T-helper 22 cell (primary cell): ENCODE measurements around the gene SYVN1.
"Not testable (repeated sequence)": the region's sequence is repeated elsewhere in the genome, so short reads cannot be mapped to it uniquely, and the experiment has no call there.

ENCODE experiments used
- DNase-seq: peaks from one replicate; pipeline ENCODE4 v3.0.0-alpha.2; 2020; ENCODE audit warnings: low read depth

SYVN1 gene

DNA sequence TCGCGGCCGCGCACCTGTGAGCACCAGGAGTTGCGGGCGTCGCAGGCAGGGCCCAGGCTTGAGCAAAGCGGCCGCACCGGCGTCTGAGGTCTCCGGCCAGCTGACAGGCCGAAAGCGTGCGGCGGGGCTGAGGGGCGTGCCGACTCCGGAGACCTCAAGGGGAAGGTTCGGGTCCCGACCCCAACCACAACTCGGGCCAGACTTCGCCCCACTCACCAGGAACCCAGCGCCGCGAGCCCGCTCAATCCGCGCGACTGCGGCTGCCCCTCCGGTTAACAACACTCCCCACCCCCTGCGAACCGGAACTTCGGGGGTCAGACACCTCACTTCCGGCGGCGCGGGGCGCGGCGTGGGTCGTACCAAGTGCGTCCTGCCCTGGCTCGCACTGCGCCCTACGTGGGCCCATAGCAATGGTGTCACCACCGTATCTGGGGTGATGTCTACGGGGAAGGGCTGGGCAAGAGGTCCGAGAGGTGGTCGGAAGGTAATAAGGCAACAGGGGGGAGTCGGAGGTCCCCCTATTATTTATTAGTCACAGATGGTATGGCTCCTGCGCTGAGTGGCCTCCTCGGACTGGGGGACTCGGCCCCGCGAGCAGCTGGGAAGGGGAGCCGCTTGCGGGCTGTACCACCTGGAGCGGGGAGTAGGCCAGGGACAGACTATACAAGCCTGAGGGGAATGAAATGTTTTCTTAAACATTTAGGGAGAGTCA, at the start of gene SYVN1:
Gene SYVN1 (minus strand): TSS at position 280 of the 712 bp plus-strand sequence. CDS start 918 bp downstream, outside the sequence.
- DNase-seq, result peak; percentile 85

DNA sequence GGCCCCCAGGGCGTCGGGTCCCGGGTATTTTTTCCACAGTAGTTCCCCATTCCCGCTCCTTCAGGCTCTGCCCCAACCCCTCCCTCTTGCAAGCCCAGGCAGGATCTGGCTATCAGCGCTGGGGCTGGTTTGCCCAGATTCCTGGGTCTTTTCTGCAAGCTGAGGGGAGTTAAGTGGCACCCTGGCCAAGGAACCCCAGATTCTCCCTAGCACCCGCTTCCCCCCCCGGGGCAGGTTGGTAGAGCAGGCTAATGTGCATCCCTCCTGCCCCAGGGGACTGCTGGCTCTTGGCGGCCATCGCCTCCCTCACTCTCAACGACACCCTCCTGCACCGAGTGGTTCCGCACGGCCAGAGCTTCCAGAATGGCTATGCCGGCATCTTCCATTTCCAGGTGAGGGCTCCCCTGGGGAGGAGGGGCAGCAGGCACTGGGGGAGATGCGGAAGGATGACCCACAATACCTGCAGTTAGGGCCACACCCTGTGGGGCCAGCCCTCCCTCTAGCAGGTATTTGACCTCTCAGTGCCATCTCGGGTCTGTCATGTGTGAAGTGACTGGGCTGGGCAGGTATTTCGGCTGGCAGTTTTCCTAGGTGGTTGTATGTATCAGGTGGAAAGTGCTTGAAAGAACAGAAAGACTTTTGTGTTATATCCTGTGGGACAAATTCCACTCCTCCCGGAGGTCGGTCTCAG, 49.0 kb upstream of the SYVN1 start:
- DNase-seq, result no peak

DNA sequence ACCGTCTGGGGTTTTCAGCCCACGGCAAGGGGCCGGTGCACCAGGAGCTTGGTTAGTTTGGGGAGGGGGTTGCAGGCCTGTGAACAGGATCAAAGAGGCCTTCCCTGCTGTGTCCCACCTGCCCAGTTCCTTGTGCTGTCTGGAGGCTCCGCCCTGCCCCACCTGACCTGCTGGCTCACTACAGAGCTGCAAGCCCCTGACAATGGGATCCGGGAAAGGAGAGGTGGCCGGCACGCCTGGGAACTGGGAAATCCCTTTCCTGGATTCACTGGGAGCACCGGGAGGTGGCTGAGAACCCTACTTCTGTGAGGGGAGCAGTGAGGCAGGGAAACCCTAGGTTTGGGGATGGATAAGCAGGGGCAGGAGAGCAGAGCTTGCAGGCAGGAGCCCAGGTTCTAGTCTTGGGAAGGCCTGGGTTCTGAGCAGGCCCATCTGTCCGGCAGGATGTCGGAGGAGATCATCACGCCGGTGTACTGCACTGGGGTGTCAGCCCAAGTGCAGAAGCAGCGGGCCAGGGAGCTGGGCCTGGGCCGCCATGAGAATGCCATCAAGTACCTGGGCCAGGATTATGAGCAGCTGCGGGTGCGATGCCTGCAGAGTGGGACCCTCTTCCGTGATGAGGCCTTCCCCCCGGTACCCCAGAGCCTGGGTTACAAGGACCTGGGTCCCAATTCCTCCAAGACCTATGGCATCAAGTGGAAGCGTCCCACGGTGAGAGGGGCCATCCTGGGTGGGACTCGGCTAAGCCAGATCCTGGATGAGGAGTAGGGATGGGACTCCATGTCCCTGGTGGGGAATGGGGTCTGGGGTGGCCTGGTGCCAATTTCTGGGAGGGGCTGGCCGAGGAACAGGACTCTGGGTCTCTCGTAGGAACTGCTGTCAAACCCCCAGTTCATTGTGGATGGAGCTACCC, 48.2 kb upstream of the SYVN1 start:
- no peak for DNase-seq

DNA sequence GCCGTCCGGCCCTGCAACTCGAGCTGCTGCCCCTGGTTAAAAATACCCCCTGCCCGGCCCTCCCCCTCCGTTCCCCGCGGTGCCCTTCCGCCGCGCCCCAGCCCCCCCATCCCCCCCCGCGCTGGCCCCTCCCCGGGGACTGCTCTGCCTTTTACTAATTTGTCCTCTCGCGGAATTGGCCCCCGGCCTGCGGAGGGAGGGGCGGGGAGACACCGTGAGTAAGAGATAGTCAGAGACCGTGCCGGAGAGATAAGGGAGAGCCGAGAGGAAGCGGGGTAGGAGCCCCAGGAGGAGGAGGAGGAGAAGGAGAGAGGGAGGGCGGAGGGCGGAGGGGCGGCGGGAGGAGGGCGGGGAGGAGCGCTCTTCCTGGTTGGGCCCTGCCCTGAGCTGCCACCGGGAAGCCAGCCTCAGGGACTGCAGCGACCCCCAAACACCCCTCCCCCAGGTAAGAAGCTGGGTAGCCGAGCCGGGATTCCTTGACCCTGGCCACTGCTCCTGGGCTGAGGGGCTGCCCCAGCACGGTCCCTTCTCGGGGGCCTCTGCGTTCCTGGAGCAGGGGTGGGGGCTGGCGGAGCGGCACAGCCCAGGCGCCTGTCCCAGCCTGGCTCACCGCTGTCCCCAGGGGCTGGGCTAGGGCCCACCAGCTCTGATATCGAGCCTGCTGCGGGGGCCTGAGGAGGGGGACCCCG, 47.4 kb upstream of the SYVN1 start, which contains the start of gene CAPN1:
Gene CAPN1 (plus strand): TSS at position 360 of the 689 bp plus-strand sequence. CDS start 774 bp downstream, outside the sequence.
- DNase-seq, result peak; percentile 72

DNA sequence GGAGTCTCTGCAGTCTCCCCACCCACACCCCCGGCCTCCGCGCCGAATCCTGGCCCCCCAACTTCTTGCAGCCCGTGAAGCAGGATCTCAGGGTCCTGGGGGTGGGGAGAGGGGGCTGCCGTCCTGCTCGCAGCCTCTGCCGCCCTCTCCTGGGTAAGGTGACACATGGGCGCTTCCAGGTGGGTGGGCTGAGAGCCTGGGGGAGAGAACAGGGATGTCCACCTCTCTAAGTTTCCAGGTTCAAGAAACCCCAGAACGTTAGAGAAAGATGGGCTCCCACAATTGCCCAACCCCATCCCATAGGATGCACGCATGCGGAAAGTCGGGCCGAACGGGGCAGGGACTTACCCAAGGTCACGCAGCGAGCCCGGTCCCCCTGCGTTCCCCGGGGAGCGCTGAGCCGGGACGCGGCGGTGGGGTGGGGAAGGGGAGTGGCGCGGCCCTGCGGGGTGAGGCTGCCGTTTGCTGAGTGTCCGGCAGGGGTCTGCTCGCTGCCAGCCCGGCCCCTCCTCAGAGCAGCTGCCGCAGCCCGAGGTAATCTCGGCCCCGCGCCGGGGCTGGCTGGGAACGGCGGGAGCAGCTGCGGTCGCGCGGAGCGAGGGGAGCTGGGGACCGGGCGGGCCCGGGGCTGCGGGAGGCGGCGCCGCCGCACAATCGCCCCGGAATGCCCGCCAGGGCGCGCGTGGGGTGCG, 46.7 kb upstream of the SYVN1 start:
- DNase-seq, result peak; percentile 34

DNA sequence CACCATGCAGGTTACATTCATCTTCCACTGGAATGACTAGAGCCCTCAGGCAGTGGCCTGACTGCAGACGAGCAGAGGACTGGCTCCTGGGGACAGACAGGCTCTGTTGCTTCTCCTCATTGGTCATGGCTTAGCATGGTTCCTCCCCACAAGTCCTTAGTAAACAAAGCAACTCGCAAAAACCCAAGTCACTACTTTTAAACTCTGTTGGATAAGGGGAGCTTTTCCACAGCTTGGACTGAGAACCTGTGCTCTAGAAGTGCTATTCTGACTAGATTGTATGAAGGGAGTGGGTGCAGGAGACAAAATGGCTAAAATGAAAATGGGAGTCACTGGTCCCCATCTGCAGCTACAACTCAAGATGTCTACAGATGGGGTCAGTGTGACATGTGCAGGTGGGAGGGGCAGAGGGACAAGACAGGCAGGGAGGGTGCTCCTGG, 40.3 kb upstream of the SYVN1 start:
- not testable (repeated sequence) for DNase-seq

DNA sequence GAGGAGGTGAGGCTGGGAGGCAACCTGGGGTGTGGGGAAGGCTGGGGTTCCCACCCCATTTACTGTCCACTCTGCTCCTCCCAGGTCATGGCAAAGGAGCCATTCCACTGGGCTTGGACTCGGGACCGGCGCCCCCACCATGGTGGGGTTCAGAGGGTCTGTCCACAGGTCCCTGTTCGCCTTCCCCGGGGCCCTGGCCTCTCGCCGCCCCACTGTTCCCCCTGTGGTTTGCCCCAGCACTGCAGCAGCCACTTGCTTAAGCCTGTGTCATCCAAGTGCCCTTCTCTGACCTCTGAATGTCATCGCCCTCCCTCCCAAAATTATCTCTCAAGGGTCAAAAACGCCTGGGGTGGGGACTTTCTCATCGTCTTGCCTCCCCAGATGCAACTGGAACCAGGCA, 38.3 kb upstream of the SYVN1 start:
- DNase-seq, result no peak

DNA sequence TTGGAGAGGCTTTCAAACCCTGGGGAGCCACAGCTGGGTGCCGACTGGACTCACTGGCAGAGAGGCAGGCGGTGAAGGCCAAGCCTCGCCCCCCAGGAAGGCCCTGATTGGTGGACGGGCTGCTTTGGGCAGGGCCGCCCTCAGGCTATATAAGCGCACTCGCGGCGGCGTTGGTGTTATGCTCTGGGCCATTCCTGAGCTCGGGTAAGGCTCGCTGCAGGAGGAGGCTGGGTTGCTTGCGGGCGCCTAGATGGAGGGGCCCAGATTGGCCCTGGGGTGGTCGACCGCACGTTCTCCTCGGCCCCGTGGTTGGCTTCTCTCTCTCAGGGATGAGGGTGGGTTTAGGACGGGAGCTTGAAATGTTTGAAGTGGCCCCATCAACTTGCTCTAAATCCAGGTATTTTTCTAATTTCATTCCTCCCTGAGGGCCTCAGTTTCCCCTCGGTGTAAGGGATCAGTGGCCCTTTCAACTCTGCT, 35.8 kb upstream of the SYVN1 start, which contains the start of gene SPDYC:
Gene SPDYC (plus strand): TSS at position 176 of the 477 bp plus-strand sequence. CDS start 1,125 bp downstream, outside the sequence.
- DNase-seq, result no peak

DNA sequence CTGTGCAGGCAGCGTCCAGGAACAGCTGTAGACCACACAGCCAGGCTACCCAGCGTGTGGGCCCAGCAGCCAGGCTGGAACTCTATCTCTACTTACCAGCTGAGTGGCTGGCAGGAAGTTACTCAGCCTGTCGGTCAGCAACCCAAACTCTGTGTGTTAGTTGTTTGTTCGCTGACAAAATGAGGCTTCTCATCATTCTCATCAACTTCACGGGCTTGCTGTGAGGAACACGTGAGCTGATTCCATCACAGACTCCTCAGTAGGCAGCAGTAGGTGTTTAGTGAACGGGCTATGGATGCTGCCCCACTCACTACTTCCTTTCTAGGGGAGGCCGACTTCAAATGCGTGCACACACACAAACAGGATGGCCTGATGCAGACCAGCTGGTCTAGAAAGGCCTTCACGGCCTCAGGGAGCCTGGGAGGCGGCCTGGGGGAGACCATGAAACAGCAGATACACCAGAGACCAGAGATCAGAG, 34.9 kb upstream of the SYVN1 start:
- DNase-seq, result no peak

DNA sequence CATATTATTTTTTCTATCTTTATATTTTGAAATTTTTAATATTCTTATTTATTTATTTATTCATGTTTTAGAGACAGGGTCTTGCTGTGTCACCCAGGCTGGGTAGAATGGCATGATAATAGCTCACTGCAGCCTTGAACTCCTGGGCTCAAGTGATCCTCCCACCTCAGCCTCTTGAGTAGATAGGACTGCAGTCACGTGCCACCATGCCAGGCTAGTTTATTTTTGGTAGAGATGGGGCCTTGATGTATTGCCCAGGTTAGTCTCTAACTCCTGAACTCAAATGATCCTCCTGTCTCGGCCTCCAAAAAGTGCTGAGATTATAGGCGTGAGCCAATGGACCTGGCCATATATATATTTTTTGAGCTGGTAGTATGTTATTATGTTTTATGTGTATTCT, 33.3 kb upstream of the SYVN1 start:
- no peak for DNase-seq

DNA sequence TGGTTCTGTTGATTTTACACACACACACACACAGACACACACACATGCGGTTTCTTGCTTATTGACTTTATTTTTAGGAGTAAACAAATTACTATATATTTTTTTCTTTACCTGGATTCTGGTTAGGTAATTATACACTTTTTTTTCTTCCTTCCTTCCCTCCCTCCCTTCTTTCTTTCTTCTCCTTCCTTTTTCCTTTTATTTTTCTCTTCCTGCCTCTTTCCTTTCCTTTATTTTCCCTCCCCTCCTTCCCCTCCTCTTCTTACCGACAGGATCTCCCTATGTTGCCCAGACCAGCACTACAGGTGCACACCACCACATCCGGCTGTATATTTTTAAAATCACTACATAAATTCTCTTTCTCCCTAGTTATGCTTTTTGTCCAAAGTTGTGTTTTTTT, 32.6 kb upstream of the SYVN1 start:
- DNase-seq, result no peak

DNA sequence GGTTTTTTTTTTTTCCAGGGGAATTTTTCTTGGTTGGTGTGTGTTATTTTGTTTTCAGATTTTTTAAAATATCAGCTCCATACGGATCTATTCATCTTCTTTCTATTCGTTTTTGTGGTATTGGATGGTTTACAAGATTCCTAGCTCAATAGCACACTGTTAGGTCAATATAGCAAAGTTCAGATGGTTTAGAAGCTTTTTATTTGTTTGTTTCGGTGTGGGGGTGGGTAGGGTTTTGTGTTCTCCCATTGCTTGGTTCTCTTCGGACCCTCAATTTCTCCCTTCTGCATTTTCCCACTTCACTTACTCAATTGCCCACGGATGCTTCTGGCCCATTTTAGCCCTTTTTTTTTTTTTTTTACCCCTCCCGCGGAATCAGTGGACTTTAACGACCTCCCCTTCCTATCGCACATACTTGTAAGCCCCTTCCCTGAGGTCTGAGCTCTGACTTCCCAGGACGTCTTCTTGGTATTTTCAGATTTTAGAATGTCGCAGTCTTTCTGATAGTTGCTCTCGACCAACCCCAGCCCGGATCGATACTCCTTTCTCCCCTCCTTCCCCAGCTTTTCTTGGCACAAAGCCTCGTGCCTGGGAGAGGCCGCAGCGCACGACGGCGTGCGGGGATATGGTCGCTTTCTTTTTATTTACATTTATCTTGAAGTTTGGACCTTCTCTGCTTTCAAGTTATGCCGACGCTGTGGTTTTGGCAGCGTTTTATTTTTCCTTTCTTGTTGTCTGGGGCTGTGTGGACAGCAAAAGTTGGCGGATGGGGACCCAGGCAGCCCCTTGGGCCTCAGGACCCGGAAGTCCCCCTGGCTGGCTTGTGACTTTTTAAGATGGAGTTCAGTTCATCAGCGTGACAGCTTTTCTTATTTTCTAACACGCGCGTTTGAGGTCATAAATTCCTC, 31.3 kb upstream of the SYVN1 start:
- no peak for DNase-seq

DNA sequence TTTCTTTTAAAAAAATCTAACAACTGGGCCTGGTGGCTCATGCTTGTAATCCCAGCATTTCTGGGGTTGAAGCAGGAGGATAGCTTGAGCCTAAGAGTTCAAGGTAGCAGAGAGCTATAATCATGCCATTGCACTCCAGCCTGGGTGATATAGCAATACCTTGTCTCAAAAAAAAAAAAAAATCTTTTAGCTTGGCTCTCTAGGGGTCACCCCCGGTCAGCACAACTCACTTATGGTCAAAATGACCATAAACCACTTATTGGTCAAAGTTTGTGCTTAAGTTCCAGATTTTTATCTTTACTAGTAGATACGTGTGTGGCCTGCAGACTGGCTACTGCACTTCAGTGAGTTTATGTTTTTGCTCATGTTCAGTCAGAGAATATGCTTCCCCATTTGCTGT, 29.4 kb upstream of the SYVN1 start:
- no peak for DNase-seq

DNA sequence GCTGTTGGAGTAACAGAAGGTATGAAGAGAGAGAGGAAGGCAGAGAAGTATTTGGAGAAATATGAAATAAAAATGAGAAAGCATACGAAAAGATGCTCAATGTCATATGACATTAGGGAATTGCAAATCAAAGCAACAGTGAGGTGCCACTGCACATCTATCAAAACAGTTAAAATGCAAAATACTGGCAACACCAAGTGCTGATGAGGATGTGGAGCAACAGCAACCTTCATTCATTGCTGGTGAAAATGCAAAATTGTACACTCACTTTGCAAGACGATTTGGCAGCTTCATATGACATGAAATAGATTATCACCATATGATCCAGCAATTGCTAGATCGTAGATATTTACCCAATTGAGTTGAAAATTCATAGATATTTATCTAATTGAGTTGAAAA, 26.3 kb upstream of the SYVN1 start:
- no peak for DNase-seq

DNA sequence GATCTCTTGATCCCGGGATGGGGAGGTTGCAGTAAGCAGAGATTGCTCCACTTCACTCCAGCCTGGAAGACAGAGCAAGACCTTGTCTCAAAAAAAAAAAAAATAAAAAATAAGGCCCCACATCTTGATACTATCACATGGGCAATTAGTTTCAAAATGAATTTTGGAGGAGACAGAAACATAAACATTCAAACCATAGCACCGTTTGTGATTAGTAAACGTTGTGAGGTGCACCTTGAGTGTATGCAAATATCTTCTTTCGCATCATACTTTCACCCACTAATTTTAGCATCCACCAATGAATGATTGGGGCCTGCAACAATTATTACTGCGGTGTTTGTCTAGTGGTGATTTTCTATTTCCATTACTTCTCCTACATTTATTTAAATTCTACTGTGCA, 24.7 kb upstream of the SYVN1 start:
- DNase-seq, result no peak

DNA sequence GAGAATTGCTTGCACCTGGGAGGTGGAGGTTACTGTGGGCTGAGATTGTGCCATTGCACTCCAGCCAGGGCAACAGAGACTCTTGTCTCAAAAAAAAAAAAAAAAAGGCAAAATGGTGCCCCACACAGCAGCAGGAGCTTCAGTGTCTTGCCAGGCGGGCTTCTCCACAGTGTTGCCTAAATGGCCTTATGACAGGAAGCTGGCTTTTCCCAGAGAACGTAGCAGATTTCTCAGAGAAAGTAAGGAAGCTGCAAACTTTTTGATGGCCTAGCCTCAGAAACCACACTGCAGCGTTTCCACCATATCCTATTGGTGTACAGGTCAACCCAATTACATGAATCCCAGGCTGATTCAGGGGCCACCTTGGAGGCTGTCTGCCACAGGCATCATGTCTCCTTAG, 23.0 kb upstream of the SYVN1 start:
- no peak for DNase-seq

DNA sequence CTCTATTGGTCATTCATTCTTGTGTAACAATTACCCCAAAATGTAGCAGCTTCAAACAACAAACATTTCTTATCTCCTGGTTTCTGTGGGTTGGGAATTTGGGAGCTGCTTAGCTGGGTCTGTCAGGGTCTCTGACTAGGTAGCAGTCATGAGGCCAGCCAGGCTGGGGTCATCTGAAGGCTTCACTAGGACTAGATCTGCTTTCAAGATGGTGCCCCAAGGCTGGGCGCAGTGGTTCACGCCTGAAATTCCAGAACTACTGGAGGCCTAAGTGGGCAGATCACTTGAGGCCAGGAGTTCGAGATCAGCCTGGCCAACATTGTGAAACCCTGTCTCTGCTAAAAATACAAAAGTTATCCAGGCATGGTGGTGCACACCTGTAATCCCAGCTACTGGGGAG, 22.6 kb upstream of the SYVN1 start:
- no peak for DNase-seq

DNA sequence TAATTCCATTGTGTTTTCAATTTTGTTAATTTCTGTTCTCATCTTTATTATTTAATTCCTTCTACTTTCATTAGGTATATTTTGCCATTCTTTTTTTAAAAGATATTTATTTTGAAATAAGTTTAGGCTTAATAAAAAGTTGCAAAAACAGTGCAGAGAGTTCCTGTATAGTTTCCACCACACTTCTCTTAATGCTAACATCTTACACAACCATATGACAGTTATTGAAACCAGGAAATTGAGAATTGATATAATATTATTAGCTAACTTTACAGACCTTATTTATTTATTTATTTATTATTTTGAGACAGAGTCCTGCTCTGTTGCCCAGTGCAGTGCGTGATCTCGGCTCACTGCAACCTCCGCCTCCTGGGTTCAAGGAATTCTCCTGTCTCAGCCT, 21.9 kb upstream of the SYVN1 start:
- no peak for DNase-seq

DNA sequence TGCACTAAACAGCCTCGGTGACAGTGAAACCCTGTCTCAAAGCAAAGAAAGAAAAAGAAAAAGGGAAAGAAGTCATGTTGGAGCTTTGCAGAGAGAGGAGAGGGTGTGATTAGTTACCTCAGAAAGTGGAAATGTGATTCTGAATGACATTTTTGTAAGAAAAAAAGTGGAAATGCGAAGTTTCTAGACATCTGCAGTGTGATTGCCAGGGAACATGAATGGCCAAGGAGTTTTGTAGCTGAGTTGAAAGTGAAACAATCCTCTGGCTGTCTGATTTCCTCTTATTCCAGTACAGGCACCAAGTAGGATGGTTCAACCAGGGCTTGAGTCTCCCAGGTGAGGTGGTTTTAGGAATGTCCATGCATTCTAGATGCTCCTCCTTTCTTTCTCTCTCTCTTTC, 17.8 kb upstream of the SYVN1 start:
- no peak for DNase-seq
